GM18517 (cell line): ENCODE data around the gene KRTAP10-8.
"Not testable (repeated sequence)": the region's sequence is repeated elsewhere in the genome, so short reads cannot be mapped to it uniquely, and the experiment has no call there.

Source experiments
- ATAC-seq: cut with Tn5 transposase; IDR thresholded peaks from one replicate; pipeline ENCODE4 v1.9.1; 2021; ENCODE audit warnings: mild to moderate bottlenecking, moderate library complexity; ENCODE audit not compliant: unreplicated experiment

Gene KRTAP10-8

DNA sequence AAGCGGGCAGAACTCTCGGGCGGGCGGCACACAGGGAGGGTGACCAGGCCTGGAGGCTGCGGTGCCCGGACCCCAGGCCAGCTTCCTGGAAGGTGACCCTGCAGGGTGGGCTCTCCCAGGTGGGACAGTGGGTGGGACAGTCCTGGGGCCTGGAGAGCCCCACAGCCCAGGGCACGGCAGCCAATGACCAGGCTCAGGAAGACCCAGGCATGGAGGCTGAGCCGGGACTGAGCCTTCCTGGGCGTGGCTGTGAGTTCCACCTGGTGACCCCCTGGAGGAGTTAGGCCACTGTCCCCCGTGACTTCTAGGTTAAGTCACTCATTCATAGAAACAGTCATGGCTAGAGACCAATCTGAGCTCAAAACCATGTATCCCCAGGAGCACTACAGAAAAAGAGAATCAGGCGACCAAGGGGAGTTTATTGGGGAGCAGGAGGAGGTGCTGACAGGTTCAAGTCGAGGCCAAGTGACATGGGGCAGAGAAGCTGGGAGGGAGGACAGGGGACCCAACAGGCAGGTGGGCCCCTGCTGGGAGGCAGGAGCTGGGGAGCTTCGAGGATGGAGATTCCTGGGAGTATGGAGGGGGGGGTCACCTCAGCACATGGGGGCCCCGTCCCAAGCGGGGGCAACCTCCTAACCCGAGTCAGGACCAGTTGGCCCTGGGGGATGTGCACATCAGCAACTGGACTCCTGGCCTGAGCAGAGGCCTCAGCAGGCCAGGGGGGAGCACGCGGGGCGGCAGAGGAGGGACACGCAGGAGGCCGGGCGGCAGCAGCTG lies 32.6 kb upstream of the KRTAP10-8 start:
- no peak for ATAC-seq

GRCh38 chr21:44579833-44580144 lies 32.1 kb upstream of the KRTAP10-8 start:
- no peak for ATAC-seq

GRCh38 chr21:44580231-44580821 lies 31.6 kb upstream of the KRTAP10-8 start, which contains the start of gene KRTAP10-5:
KRTAP10-5 (minus strand) TSS chr21:44580604; CDS start chr21:44580578, 26 bp downstream.
- ATAC-seq = not testable (repeated sequence)

DNA sequence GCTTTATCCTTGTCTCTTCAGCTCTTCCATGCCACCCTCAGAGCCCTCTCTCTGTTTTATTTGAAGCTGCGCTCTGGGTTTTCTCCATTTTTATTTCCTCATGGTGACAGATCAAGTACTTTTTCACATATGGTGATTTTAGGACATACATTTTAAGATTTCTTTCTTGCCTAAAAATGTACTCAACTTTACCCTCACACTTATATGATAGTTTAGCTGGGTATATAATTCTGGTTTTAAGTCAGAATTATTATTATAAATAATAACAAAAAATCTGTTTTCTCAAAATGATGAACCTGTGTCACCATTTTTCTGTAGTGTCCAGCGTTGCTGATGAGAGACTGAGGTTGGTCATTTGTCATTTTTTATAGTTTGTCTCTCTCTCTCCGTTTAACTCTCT lies 30.7 kb upstream of the KRTAP10-8 start:
- no peak for ATAC-seq

GRCh38 chr21:44582055-44582454 lies 29.8 kb upstream of the KRTAP10-8 start:
- ATAC-seq = no peak

GRCh38 chr21:44583089-44583799 lies 28.6 kb upstream of the KRTAP10-8 start:
- ATAC-seq = no peak

- ATAC-seq = no peak
Measured at GRCh38 chr21:44583800-44584147, 28.1 kb upstream of the KRTAP10-8 start.

DNA sequence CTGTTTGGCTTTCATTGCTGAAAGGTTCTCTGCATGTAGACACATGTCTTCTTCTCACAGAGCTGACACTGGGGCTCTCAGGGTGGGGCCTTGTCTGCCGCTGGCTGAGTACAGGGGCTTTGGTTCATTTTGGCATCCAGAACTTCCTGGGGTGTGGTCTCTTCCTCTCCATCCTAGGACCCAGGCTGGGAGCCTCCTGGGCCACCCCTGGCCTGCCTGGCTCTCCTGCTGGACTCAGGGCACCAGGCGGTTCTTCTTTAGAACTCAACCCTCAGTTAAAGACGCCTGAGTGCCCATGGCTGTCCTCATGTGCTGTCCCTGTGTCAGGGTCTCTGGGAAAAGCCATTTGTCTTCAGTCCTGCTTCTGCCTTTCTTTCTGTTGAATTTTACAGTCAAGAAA lies 26.0 kb upstream of the KRTAP10-8 start:
- ATAC-seq = no peak

GRCh38 chr21:44589094-44589493 lies 22.8 kb upstream of the KRTAP10-8 start:
- no peak for ATAC-seq

DNA sequence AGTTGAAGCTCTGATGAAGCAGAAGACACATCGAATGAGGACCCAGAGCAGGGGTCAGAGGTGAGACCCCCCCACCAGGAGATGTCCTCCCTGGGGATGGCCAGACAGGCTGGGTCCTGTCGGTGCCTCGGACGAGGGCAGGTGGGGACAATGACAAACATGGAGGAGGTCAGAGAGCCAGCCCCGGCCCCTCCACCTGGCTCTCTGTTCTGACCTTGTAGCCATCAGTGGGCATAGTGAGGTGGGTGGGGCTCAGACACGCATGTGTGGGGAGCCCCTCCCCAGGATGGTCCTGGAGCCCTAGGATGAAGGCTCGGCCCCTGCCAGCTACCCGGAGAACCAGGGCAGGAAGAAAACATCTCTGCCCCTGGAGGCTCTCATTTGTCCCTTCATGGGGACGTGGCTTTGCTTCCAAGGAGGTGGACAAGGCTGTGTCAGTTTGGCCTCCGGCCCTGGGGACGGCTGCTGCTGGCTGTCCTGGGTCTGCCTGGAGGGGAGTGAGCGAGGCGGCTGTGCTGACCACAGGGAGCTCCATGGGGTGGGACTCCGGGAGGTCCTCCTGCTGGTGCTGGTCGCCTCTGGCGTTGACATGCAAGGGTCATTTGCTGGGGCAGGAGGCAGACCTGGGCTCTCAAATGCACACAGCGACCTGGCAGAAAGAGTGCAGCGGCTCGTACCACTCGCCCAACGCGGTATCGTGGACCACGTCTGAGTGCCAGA lies 22.1 kb upstream of the KRTAP10-8 start:
- ATAC-seq = no peak

GRCh38 chr21:44590311-44590721 lies 21.6 kb upstream of the KRTAP10-8 start:
- no peak for ATAC-seq

DNA sequence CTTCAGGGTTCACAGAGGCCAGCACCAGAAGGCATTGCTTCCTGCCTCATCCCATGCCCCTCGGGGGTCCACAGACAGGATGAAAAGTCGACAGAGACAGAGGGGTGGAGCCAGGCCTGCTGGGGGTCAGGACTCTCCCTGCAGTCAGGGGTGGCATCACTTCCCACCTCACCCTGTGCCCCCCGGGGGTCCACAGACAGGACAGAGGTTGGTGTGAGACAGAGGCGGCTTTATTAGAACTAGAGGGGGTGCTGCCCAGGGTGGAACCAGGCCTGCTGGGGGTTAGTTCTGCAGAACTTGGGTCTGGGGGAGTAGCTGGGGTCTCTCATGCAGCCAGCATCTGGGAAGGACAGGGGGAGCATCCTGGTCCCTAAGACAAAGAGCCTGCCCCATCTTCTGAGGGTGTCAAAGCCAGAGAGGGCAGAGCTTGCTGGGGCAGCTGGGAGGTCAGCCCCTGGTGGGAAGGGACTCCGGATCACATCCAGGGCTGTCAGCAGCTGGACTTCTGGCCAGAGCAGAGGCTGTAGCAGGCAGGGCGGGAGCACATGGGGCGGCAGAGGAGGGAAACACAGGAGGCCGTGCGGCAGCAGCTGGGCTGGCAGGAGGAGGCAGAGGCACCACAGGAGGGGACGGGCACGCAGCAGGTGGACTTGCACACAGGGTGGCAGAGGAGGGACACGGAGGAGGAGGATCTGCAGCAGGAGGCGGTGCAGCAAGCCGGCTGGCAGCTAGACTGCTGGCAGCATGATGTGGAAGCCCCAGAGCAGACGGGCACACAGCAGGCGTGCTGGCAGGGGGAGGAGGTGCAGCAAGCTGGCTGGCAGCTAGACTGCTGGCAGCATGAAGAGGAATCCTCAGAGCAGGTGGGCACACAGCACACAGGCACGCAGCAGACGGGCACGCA lies 20.7 kb upstream of the KRTAP10-8 start:
- ATAC-seq = not testable (repeated sequence)

DNA sequence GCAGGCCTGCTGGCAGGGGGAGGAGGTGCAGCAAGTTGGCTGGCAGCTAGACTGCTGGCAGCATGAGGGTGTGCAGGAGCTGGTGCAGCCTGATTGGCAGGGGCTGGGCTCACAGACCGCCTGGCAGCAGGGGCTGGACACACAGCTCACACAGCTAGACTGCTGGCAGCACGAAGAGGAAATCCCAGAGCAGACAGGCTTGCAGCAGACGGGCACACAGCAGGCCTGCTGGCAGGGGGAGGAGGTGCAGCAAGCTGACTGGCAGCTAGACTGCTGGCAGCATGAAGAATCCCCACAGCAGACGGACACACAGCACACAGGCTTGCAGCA lies 20.1 kb upstream of the KRTAP10-8 start:
- ATAC-seq = not testable (repeated sequence)

- ATAC-seq = no peak
Measured at GRCh38 chr21:44592446-44593311, 19.2 kb upstream of the KRTAP10-8 start, which contains the start of gene KRTAP10-6. KRTAP10-6 (minus strand) TSS chr21:44592505; CDS start chr21:44592484, 21 bp downstream.

GRCh38 chr21:44593598-44594405 lies 18.1 kb upstream of the KRTAP10-8 start:
- ATAC-seq = no peak

GRCh38 chr21:44594406-44594916 lies 17.4 kb upstream of the KRTAP10-8 start:
- no peak for ATAC-seq

DNA sequence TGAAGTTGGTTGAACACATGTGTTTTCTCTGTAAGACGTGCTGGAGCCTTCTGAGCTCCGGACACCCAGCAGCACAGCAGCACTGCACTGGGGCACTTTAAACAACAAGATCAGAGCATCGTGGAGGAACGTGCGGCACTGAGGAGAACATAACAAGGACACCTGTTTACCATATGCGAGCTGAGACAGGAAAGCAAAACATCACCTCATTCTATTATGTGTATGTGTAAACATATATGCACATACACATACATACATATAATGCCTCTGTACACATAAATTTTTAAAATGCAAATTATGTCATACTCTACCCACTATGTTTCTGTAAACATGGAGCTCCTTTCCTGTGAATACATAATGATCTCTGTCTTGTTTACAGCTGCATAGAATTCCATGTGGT lies 16.4 kb upstream of the KRTAP10-8 start:
- ATAC-seq = no peak

DNA sequence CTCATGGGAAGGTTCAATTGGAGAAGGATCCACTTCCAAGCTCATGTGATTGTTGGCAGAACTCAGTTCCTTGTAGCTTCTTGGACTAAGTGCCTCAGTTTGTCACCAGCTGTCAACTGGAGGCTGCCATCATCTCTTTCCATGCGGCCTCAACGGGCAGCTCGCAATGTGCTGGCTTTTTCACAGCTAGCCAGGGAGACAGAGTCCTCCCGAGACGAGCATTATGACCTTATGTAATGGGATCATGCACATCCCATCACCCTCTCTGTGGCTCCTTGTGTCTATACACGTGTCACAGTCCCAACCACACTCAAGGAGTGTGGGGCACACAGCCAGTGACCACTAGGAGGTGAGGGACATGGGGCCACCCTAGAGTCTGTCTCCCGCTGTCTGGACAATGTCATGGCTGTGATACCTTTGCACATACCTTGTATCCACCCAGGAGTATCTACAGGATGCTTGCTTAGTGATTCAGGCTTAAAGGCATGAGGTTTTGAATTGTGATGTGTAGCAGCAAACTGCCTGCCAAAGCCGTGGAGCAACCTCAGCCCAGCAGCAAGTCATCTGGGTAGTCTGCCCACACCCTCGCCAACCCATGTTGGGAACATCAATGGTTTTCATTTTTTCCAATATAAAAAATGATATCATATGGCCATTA lies 15.7 kb upstream of the KRTAP10-8 start:
- ATAC-seq = no peak
